ENCODE results near the gene NDOR1. TPM values are rescaled to one million over a fixed set of nuclear protein-coding genes. Genes with fewer than 3 reads are reported as not detected.

Gene NDOR1
- total RNA-seq, 1 donor, result 7.8 TPM

GRCh38 chr9:137199411-137200121 lies 5.9 kb upstream of the NDOR1 start:
- peak overlapping the region; percentile 54 for H3K4me3 ChIP-seq (ENCODE audit: low read depth, low read length)
- TF ChIP-seq, protein P1, sequence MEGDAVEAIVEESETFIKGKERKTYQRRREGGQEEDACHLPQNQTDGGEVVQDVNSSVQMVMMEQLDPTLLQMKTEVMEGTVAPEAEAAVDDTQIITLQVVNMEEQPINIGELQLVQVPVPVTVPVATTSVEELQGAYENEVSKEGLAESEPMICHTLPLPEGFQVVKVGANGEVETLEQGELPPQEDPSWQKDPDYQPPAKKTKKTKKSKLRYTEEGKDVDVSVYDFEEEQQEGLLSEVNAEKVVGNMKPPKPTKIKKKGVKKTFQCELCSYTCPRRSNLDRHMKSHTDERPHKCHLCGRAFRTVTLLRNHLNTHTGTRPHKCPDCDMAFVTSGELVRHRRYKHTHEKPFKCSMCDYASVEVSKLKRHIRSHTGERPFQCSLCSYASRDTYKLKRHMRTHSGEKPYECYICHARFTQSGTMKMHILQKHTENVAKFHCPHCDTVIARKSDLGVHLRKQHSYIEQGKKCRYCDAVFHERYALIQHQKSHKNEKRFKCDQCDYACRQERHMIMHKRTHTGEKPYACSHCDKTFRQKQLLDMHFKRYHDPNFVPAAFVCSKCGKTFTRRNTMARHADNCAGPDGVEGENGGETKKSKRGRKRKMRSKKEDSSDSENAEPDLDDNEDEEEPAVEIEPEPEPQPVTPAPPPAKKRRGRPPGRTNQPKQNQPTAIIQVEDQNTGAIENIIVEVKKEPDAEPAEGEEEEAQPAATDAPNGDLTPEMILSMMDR (IDR thresholded peaks at IDR 0.05; ENCODE audit: insufficient read depth, low read depth, low read length), result no peak
- peak; percentile 35 for DNase-seq (ENCODE audit: low read depth)

DNA sequence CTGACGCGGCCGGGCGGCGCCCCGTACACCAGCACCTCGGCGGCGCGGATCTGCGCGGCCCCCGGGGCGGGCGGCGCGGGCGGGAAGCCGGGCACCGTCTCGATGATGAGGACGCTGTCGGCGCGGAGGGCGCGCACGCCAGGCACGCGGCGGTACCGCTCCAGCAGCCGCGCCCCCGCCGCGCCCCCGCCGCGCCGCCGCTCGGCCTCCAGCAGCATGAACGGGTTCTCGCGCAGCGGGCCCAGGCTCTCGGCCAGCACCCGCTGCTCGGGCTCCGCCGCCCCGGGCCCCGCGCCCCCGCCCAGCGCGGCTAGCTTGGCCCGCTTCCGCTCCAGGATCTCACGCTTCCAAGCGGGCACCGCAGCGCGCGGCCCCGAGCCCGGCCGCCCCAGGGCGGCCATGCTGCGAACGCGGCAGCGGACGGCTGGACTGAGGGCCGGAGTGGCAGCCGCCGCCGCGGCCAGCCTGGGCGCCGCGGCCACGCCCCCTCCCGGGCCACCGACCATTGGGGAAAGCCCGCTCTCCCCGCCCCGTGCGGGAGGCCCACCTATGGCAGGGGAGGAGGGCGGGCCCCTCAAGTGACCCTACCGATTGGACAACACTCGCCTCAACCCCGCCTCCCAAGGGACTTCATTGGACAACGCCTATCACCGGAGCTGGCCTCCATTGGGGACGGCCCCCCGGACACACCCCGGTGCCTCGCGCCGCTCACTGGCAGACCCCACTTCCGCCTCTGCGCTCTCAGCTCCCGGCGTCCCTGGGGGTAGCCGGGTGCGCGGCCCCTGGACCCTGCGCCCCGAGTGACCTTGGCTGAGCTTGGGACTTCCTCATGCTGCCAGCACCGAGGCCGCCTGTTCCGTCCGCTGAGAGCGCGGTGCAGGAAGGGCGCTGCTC lies 4.9 kb upstream of the NDOR1 start, which contains the start of gene TPRN:
TPRN (minus strand) TSS at position 431 of the 894 bp plus-strand sequence; CDS start at position 401, 30 bp downstream.
- TF ChIP-seq, protein P1 (IDR thresholded peaks at IDR 0.05; ENCODE audit: insufficient read depth, low read depth, low read length), result no peak
- H3K4me3 ChIP-seq (ENCODE audit: low read depth, low read length), result peak within 1 kb of the TSS; percentile 76
- DNase-seq (ENCODE audit: low read depth), result peak; percentile 99

GRCh38 chr9:137201205-137201868 lies 4.2 kb upstream of the NDOR1 start:
- no peak for DNase-seq (ENCODE audit: low read depth)
- TF ChIP-seq, protein P1 (IDR thresholded peaks at IDR 0.05; ENCODE audit: insufficient read depth, low read depth, low read length), result no peak
- peak overlapping the region; percentile 76 for H3K4me3 ChIP-seq (ENCODE audit: low read depth, low read length)

DNA sequence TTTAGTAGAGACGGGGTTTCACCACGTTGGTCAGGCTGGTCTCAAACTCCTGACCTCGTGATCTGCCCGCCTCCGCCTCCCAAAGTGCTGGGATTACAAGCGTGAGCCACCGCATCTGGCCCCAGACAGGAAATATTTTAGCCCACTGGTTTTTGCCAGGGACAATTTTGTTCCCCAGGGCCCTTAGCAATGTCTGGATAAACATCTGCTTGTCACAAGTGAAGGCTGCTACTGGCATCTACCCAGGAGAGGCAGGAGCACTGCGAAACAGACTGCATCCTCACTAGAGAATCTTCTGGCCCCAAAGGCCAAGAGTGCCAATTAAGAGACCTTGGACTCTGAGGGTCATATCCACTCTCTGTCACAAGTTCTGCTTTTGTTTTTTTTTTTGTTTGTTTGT lies 2.5 kb upstream of the NDOR1 start:
- no peak overlapping the region for H3K4me3 ChIP-seq (ENCODE audit: low read depth, low read length)
- DNase-seq (ENCODE audit: low read depth), result no peak
- TF ChIP-seq, protein P1 (IDR thresholded peaks at IDR 0.05; ENCODE audit: insufficient read depth, low read depth, low read length), result no peak

- TF ChIP-seq, protein P1 (IDR thresholded peaks at IDR 0.05; ENCODE audit: insufficient read depth, low read depth, low read length), result no peak
- H3K4me3 ChIP-seq (ENCODE audit: low read depth, low read length), result peak overlapping the region; percentile 96
Measured at GRCh38 chr9:137204731-137205125, 772 bp upstream of the NDOR1 start.

GRCh38 chr9:137206602-137207001 lies 1.1 kb downstream of the NDOR1 start:
- TF ChIP-seq, protein P1 (IDR thresholded peaks at IDR 0.05; ENCODE audit: insufficient read depth, low read depth, low read length), result no peak
- peak overlapping the region; percentile 96 for H3K4me3 ChIP-seq (ENCODE audit: low read depth, low read length)
- no peak for DNase-seq (ENCODE audit: low read depth)

More at GRCh38 chr9:137204731-137205125, 772 bp upstream of the NDOR1 start:
- DNase-seq (ENCODE audit: low read depth), result no peak

Measured in fibroblast of villous mesenchyme (primary cell).